ENCODE data around the gene RUFY1.

- TF ChIP-seq CTCF (IDR thresholded peaks at IDR 0.05) (no peak), TAF1 (IDR thresholded peaks at IDR 0.05; ENCODE audit: borderline replicate concordance, low read depth, low read length) (no peak)
Measured at GRCh38 chr5:179621551-179622214, 71.3 kb downstream of the RUFY1 start.
